H9 (cell line): ENCODE data around the gene ZNHIT6. TPM values are rescaled to one million over a fixed set of nuclear protein-coding genes. Genes with fewer than 3 reads are reported as not detected.

ENCODE experiments used
- DNase-seq: peaks from one replicate; pipeline ENCODE4 v3.0.0-alpha.2; 2017
- H2AFZ ChIP-seq: one replicate; pipeline ENCODE4 v1.6.1; 2013; ENCODE audit warnings: mild to moderate bottlenecking, low read length, control low read depth, moderate library complexity
- H2AK5ac ChIP-seq: 2 replicates; pipeline ENCODE4 v1.6.1; 2013; ENCODE audit warnings: low read length, control low read depth, mixed read lengths; ENCODE audit not compliant: insufficient read length
- H2BK120ac ChIP-seq: one replicate; pipeline ENCODE4 v1.6.1; 2013; ENCODE audit warnings: low read depth, mild to moderate bottlenecking, low read length, control low read depth, inconsistent platforms; ENCODE audit not compliant: poor library complexity, severe bottlenecking
- H2BK12ac ChIP-seq: 2 replicates; pipeline ENCODE4 v1.6.1; 2013; ENCODE audit warnings: low read length, control low read depth, mixed read lengths, low read depth; ENCODE audit not compliant: insufficient read length
- H2BK15ac ChIP-seq: 2 replicates; pipeline ENCODE4 v1.6.1; 2013; ENCODE audit warnings: low read depth, low read length, control low read depth
- H2BK20ac ChIP-seq: one replicate; pipeline ENCODE4 v1.6.1; 2013; ENCODE audit warnings: low read depth, mild to moderate bottlenecking, low read length, control low read depth, inconsistent platforms; ENCODE audit not compliant: poor library complexity, severe bottlenecking
- H2BK5ac ChIP-seq: 2 replicates; pipeline ENCODE4 v1.6.1; 2013; ENCODE audit warnings: low read length, control low read depth, mixed read lengths; ENCODE audit not compliant: insufficient read length
- H3K14ac ChIP-seq: 2 replicates; pipeline ENCODE4 v1.6.1; 2013; ENCODE audit warnings: low read length, control low read depth; ENCODE audit not compliant: insufficient read depth
- H3K18ac ChIP-seq: 2 replicates; pipeline ENCODE4 v1.6.1; 2013; ENCODE audit warnings: low read depth, mild to moderate bottlenecking, mixed read lengths, low read length, control low read depth; ENCODE audit not compliant: insufficient read length
- H3K23ac ChIP-seq: 2 replicates; pipeline ENCODE4 v1.6.1; 2013; ENCODE audit warnings: low read length, control low read depth, mixed read lengths, low read depth; ENCODE audit not compliant: insufficient read length
- H3K23me2 ChIP-seq: 2 replicates; pipeline ENCODE4 v1.6.1; 2013; ENCODE audit warnings: low read depth, mild to moderate bottlenecking, mixed read lengths, low read length, control low read depth; ENCODE audit not compliant: insufficient read length, poor library complexity, severe bottlenecking
- H3K27ac ChIP-seq: 2 replicates; pipeline ENCODE4 v1.5.1; 2013; ENCODE audit warnings: low read length, control low read depth, mixed read lengths, low read depth; ENCODE audit not compliant: insufficient read length
- H3K27me3 ChIP-seq: 2 replicates; pipeline ENCODE4 v1.6.1; 2013; ENCODE audit warnings: low read length, control low read depth, inconsistent platforms; ENCODE audit not compliant: insufficient read depth
- H3K4ac ChIP-seq: 2 replicates; pipeline ENCODE4 v1.6.1; 2013; ENCODE audit warnings: low read depth, mild to moderate bottlenecking, control low read depth, inconsistent platforms, low read length, moderate library complexity
- H3K4me1 ChIP-seq: 2 replicates; pipeline ENCODE4 v1.6.1; 2013; ENCODE audit warnings: low read length, control low read depth, inconsistent platforms; ENCODE audit not compliant: insufficient read depth
- H3K4me2 ChIP-seq: 2 replicates; pipeline ENCODE4 v1.6.1; 2013; ENCODE audit warnings: low read length, control low read depth, mixed read lengths; ENCODE audit not compliant: insufficient read length, insufficient read depth
- H3K56ac ChIP-seq: 2 replicates; pipeline ENCODE4 v1.6.1; 2013; ENCODE audit warnings: low read depth, mild to moderate bottlenecking, mixed read lengths, low read length, control low read depth; ENCODE audit not compliant: insufficient read length
- H3K79me1 ChIP-seq: 2 replicates; pipeline ENCODE4 v1.6.1; 2013; ENCODE audit warnings: low read depth, mild to moderate bottlenecking, moderate library complexity, low read length, control low read depth, inconsistent platforms; ENCODE audit not compliant: insufficient read depth, poor library complexity, severe bottlenecking
- H3K79me2 ChIP-seq: 2 replicates; pipeline ENCODE4 v1.6.1; 2013; ENCODE audit warnings: low read length, control low read depth, inconsistent platforms; ENCODE audit not compliant: insufficient read depth
- H3K9ac ChIP-seq: 2 replicates; pipeline ENCODE4 v1.6.1; 2013; ENCODE audit warnings: low read length, control low read depth, mixed read lengths; ENCODE audit not compliant: insufficient read length; ENCODE audit errors: extremely low read depth
- H3K9me3 ChIP-seq: one replicate; pipeline ENCODE4 v1.6.1; 2013; ENCODE audit warnings: low read depth, low read length, inconsistent platforms; ENCODE audit not compliant: control insufficient read depth
- H3T11ph ChIP-seq: one replicate; pipeline ENCODE4 v1.6.1; 2013; ENCODE audit warnings: mild to moderate bottlenecking, low read length, control low read depth, inconsistent platforms
- H4K20me1 ChIP-seq: one replicate; pipeline ENCODE4 v1.6.1; 2013; ENCODE audit not compliant: control insufficient read depth, insufficient read length, insufficient read depth
- H4K5ac ChIP-seq: 2 replicates; pipeline ENCODE4 v1.6.1; 2013; ENCODE audit warnings: low read depth, mild to moderate bottlenecking, mixed read lengths, low read length, control low read depth; ENCODE audit not compliant: insufficient read length
- H4K8ac ChIP-seq: replicated peaks from 2 replicates; pipeline ENCODE4 v1.6.1; 2013; ENCODE audit warnings: low read length, control low read depth, mixed read lengths, low read depth; ENCODE audit not compliant: insufficient read length
- H4K91ac ChIP-seq: 2 replicates; pipeline ENCODE4 v1.6.1; 2013; ENCODE audit warnings: low read depth, mild to moderate bottlenecking, moderate library complexity, mixed read lengths, low read length, control low read depth; ENCODE audit not compliant: insufficient read length
- H3K27ac Mint-ChIP-seq, 3 experiments: 2 replicates in 2 of 3; 3 replicates in 1 of 3; pipeline ENCODE4 v1.8.0; 2020 to 2021; ENCODE audit warnings: mixed read lengths in 3 of 3, mild to moderate bottlenecking in 1 of 3, moderate library complexity in 1 of 3
- H3K27me3 Mint-ChIP-seq: 2 replicates; pipeline ENCODE4 v1.8.0; 2021; ENCODE audit warnings: low read depth, mild to moderate bottlenecking, moderate library complexity, mixed read lengths
- H3K36me3 Mint-ChIP-seq, 3 experiments: 2 replicates in 2 of 3; 3 replicates in 1 of 3; pipeline ENCODE4 v1.8.0; 2020 to 2021; ENCODE audit warnings: low read depth in 3 of 3, mixed read lengths in 3 of 3; ENCODE audit not compliant: insufficient read depth in 1 of 3
- H3K4me1 Mint-ChIP-seq, 2 experiments: 2 replicates each; pipeline ENCODE4 v1.8.0; 2020; ENCODE audit warnings: mixed read lengths in 2 of 2
- H3K4me3 Mint-ChIP-seq, 2 experiments: 2 replicates in 1 of 2; 3 replicates in 1 of 2; pipeline ENCODE4 v1.8.0; 2020 to 2021; ENCODE audit warnings: mild to moderate bottlenecking in 2 of 2, mixed read lengths in 2 of 2, moderate library complexity in 1 of 2
- H3K9me3 Mint-ChIP-seq, 2 experiments: 2 replicates in 1 of 2; 3 replicates in 1 of 2; pipeline ENCODE4 v1.8.0; 2020; ENCODE audit warnings: mild to moderate bottlenecking in 2 of 2, mixed read lengths in 2 of 2, moderate library complexity in 1 of 2
- WGBS: extraction: QIAGEN DNeasy Blood & Tissue Kit; methylation state at CpG from one replicate; pipeline ENCODE4 v1.1.7; 2013; ENCODE audit warnings: missing lambda C conversion rate, low lambda C conversion rate, mixed read lengths; ENCODE audit not compliant: insufficient read length; ENCODE audit errors: extremely low coverage; 5-methylcytosine and 5-hydroxymethylcytosine counted together
- total RNA-seq: library from RNA; stranded (reverse); gene quantifications from 2 replicates; pipeline ENCODE4 v1.2.1, GENCODE V29; 2021
- TF ChIP-seq, protein P1 (sequence below): fragments of 200-600 bp; sonication (generic); conservative IDR thresholded peaks from 3 replicates; pipeline ENCODE4 v1.8.0; 2021; ENCODE audit warnings: antibody characterized with exemption, mild to moderate bottlenecking

ZNHIT6 gene
- total RNA-seq, 1 experiment from 2014 or later = 21.5 TPM

- no peak for DNase-seq
- peaks cover 26 to 28% of the 10 kb centered on the region in 2 experiments for H3K9me3 Mint-ChIP-seq
- no peaks in the 10 kb centered on the region for H4K20me1 ChIP-seq
Measured at GRCh38 chr1:85624361-85624760, 83.9 kb downstream of the ZNHIT6 start.

More at GRCh38 chr1:85624361-85624760, 83.9 kb downstream of the ZNHIT6 start:
- no peak overlapping the region for H3K27ac Mint-ChIP-seq
- Histone ChIP-seq H3K4ac (no peak overlapping the region), H2AK5ac (no peak overlapping the region), H2BK5ac (no peak overlapping the region), H3K79me2 (no peaks in the 10 kb centered on the region), H3K9ac (no peak overlapping the region), H3K9me3 (peaks cover 23% of the 10 kb centered on the region), H2BK20ac (no peak overlapping the region), H3K79me1 (no peaks in the 10 kb centered on the region), H4K5ac (no peak overlapping the region), H3K4me2 (no peak overlapping the region), H3K14ac (no peak overlapping the region), H3K23me2 (no peaks in the 10 kb centered on the region), H3K27ac (no peak overlapping the region), H3K23ac (no peak overlapping the region), H4K8ac (no peak overlapping the region), H3T11ph (no peak overlapping the region), H3K4me1 (no peaks in the 10 kb centered on the region; the same call in 1 of the 2 replicates), H3K56ac (no peak overlapping the region), H3K27me3 (no peaks in the 10 kb centered on the region), H2BK120ac (no peak overlapping the region), H2AFZ (no peak overlapping the region), H2BK15ac (no peak overlapping the region), H4K91ac (no peak overlapping the region), H3K18ac (no peak overlapping the region), H2BK12ac (no peak overlapping the region)
- WGBS = no CpG with 5 or more reads among the region's 4 CpGs
- peaks cover 26 to 41% (median 38%) of the 10 kb centered on the region in 3 experiments for H3K36me3 Mint-ChIP-seq
- H3K4me1 Mint-ChIP-seq = peaks cover 10 to 11% of the 10 kb centered on the region in 2 experiments
- no peaks in the 10 kb centered on the region for H3K27me3 Mint-ChIP-seq
- H3K4me3 Mint-ChIP-seq = no peak overlapping the region
- TF ChIP-seq, protein P1, sequence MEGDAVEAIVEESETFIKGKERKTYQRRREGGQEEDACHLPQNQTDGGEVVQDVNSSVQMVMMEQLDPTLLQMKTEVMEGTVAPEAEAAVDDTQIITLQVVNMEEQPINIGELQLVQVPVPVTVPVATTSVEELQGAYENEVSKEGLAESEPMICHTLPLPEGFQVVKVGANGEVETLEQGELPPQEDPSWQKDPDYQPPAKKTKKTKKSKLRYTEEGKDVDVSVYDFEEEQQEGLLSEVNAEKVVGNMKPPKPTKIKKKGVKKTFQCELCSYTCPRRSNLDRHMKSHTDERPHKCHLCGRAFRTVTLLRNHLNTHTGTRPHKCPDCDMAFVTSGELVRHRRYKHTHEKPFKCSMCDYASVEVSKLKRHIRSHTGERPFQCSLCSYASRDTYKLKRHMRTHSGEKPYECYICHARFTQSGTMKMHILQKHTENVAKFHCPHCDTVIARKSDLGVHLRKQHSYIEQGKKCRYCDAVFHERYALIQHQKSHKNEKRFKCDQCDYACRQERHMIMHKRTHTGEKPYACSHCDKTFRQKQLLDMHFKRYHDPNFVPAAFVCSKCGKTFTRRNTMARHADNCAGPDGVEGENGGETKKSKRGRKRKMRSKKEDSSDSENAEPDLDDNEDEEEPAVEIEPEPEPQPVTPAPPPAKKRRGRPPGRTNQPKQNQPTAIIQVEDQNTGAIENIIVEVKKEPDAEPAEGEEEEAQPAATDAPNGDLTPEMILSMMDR = no peak
